HepG2 (cell line): ENCODE results near the gene FRAS1. TPM values are rescaled to one million over a fixed set of nuclear protein-coding genes. Genes with fewer than 3 reads are reported as not detected.

Experiments used
- DMAP1 ChIP-seq: IDR thresholded peaks from 2 replicates; pipeline ENCODE4 v1.6.1; 2016
- KDM2A ChIP-seq: sonication (generic); formaldehyde crosslinking; IDR thresholded peaks from 2 replicates; pipeline ENCODE4 v1.4.0; 2020; ENCODE audit warnings: low read depth, missing genetic modification reagents, borderline replicate concordance
- KLF12 ChIP-seq: sonication (generic); formaldehyde crosslinking; IDR thresholded peaks from 2 replicates; pipeline ENCODE4 v1.4.0; 2020; ENCODE audit warnings: missing genetic modification reagents, borderline replicate concordance
- NFE2L2 ChIP-seq: fragments of 150-350 bp; IDR thresholded peaks from 2 replicates; pipeline ENCODE4 v1.6.1; 2014; ENCODE audit warnings: low read length
- POLR2G ChIP-seq: fragments of 200-400 bp; formaldehyde crosslinking; IDR thresholded peaks from 2 replicates; pipeline ENCODE4 v1.6.1; 2018; ENCODE audit warnings: mild to moderate bottlenecking, low read depth, low read length, moderate library complexity
- ZFP90 ChIP-seq: sonication (generic); formaldehyde crosslinking; IDR thresholded peaks from 2 replicates; pipeline ENCODE4 v1.8.0; 2022; ENCODE audit warnings: missing genetic modification reagents, mild to moderate bottlenecking, inconsistent platforms, borderline replicate concordance
- ZKSCAN5 ChIP-seq: sonication (generic); formaldehyde crosslinking; IDR thresholded peaks from 2 replicates; pipeline ENCODE4 v1.5.1; 2020; ENCODE audit warnings: mild to moderate bottlenecking, missing genetic modification reagents
- ZNF280B ChIP-seq: sonication (generic); formaldehyde crosslinking; IDR thresholded peaks from 2 replicates; pipeline ENCODE4 v1.5.0; 2020; ENCODE audit warnings: missing genetic modification reagents, mild to moderate bottlenecking, borderline replicate concordance
- ZNF329 ChIP-seq: sonication (generic); formaldehyde crosslinking; IDR thresholded peaks from 2 replicates; pipeline ENCODE4 v1.9.0; 2021; ENCODE audit warnings: low read depth, mild to moderate bottlenecking, missing genetic modification reagents
- ZNF468 ChIP-seq: sonication (generic); formaldehyde crosslinking; IDR thresholded peaks from 2 replicates; pipeline ENCODE4 v1.8.0; 2022; ENCODE audit warnings: mild to moderate bottlenecking, moderate library complexity, missing genetic modification reagents
- ZNF496 ChIP-seq: sonication (generic); formaldehyde crosslinking; IDR thresholded peaks from 2 replicates; pipeline ENCODE4 v1.8.1; 2023; ENCODE audit warnings: mild to moderate bottlenecking, moderate library complexity, missing genetic modification reagents; ENCODE audit not compliant: insufficient replicate concordance
- ZNF501 ChIP-seq: sonication (generic); formaldehyde crosslinking; IDR thresholded peaks from 2 replicates; pipeline ENCODE4 v1.5.1; 2020; ENCODE audit warnings: mild to moderate bottlenecking, moderate library complexity, missing genetic modification reagents
- ZSCAN21 ChIP-seq: sonication (generic); formaldehyde crosslinking; IDR thresholded peaks from 2 replicates; pipeline ENCODE4 v1.8.0; 2022; ENCODE audit warnings: mild to moderate bottlenecking, missing genetic modification reagents, moderate library complexity, borderline replicate concordance
- polyA plus RNA-seq, 8 experiments: library from polyadenylated mRNA; depleted of rRNA in 3 of 8; stranded (reverse) in 7 of 8; unstranded in 1 of 8; fragments of >200 nt; fragmentation: Illumina TruSeq in 4 of 8; extraction: Trizol in 4 of 8; gene quantifications; 2 replicates each; pipeline versions ENCODE4 v1.2.1 to v1.2.3, GENCODE V29; 2011 to 2016; ENCODE audit warnings: low read depth in 4 of 8, missing spikeins in 1 of 8, mixed read lengths in 1 of 8; ENCODE audit not compliant: insufficient read depth in 1 of 8
- total RNA-seq, 5 experiments: library from RNA; depleted of rRNA; stranded (reverse); fragments of >200 nt; fragmentation: Illumina TruSeq; extraction: Trizol; gene quantifications; 2 replicates each; pipeline ENCODE4 v1.2.3, GENCODE V29; 2016; ENCODE audit warnings: low read depth in 1 of 5
- TF ChIP-seq, protein P1 (sequence below), 2 experiments: fragments of 450-650 bp in 1 of 2; sonication (generic) in 1 of 2; formaldehyde crosslinking in 1 of 2; IDR thresholded peaks; 2 replicates each; pipeline versions ENCODE4 v1.6.1 to v1.8.0; 2016 to 2022; ENCODE audit warnings: antibody characterized with exemption in 1 of 2, mild to moderate bottlenecking in 1 of 2, missing genetic modification reagents in 1 of 2
- TF ChIP-seq, protein P2 (sequence below): sonication (generic); formaldehyde crosslinking; IDR thresholded peaks from 2 replicates; pipeline ENCODE4 v1.9.0; 2022; ENCODE audit warnings: low read depth, missing genetic modification reagents

FRAS1 gene
- total and polyA plus RNA-seq, 2 of the 13 experiments (the other 11 are each of a cell fraction or from before 2014, with no cell fraction given), result 22.5 to 31.6 TPM

DNA sequence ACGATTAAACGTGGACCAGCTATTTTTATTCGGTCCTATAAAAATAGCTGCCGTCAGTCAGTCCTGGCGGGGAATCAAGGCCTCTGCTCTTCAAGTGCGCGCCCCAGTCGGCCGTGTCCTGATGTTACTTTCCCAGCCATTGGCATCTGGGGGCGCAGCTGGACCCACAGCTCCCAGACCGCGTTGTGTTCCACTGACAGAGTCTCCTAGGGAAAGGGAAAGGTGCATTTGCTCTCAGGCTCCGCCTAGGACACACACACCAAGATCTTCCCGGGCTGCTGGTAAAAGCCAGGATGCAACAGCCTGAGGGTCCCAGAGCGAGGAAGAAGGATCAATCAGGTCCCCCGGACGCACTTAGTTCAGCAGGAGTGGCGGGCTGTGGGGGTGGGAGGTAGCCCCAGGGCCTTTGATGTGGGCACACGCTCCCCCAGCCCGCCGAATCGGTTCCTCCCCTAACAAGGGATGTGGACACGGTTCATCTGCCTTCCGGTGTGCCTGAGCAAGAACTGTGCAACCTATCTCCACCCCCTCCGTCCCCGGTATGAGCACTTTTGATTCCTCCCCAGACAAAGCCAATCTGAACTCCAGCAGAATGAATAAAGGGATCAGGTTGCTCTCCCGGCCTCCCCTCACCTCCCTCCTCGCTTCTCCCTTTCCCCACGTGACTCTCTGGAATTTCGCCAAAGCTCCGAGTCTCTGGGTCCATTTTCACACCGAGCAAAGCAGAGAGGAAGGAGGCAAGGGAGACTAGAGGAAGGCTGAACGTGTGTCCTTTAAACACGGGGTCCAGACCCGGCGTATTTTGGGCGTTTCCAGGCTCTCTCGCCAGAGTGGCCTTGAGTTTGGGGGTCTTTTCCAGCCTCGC lies 626 bp upstream of the FRAS1 start (continued):
- TF ChIP-seq, protein P1, sequence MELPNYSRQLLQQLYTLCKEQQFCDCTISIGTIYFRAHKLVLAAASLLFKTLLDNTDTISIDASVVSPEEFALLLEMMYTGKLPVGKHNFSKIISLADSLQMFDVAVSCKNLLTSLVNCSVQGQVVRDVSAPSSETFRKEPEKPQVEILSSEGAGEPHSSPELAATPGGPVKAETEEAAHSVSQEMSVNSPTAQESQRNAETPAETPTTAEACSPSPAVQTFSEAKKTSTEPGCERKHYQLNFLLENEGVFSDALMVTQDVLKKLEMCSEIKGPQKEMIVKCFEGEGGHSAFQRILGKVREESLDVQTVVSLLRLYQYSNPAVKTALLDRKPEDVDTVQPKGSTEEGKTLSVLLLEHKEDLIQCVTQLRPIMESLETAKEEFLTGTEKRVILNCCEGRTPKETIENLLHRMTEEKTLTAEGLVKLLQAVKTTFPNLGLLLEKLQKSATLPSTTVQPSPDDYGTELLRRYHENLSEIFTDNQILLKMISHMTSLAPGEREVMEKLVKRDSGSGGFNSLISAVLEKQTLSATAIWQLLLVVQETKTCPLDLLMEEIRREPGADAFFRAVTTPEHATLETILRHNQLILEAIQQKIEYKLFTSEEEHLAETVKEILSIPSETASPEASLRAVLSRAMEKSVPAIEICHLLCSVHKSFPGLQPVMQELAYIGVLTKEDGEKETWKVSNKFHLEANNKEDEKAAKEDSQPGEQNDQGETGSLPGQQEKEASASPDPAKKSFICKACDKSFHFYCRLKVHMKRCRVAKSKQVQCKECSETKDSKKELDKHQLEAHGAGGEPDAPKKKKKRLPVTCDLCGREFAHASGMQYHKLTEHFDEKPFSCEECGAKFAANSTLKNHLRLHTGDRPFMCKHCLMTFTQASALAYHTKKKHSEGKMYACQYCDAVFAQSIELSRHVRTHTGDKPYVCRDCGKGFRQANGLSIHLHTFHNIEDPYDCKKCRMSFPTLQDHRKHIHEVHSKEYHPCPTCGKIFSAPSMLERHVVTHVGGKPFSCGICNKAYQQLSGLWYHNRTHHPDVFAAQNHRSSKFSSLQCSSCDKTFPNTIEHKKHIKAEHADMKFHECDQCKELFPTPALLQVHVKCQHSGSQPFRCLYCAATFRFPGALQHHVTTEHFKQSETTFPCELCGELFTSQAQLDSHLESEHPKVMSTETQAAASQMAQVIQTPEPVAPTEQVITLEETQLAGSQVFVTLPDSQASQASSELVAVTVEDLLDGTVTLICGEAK (IDR thresholded peaks at IDR 0.05), result no peak
- TF ChIP-seq, protein P1 (CRISPR knock-in tag; IDR thresholded peaks at IDR 0.05), result no peak; the same call in 1 of the 2 replicates
- 0 out of 2 replicates have a peak, but pooled peaks have one; percentile 32 for TF ChIP-seq ZFP90 (CRISPR knock-in tag)
- TF ChIP-seq ZNF280B (CRISPR knock-in tag), result no peak
- peak; percentile 69 for TF ChIP-seq ZNF501
- TF ChIP-seq POLR2G, result peak; percentile 83
- TF ChIP-seq ZSCAN21 (CRISPR knock-in tag), result no peak
- TF ChIP-seq DMAP1 (CRISPR knock-in tag), result peak; percentile 75; the same call in 1 of the 2 replicates
- TF ChIP-seq, protein P2, sequence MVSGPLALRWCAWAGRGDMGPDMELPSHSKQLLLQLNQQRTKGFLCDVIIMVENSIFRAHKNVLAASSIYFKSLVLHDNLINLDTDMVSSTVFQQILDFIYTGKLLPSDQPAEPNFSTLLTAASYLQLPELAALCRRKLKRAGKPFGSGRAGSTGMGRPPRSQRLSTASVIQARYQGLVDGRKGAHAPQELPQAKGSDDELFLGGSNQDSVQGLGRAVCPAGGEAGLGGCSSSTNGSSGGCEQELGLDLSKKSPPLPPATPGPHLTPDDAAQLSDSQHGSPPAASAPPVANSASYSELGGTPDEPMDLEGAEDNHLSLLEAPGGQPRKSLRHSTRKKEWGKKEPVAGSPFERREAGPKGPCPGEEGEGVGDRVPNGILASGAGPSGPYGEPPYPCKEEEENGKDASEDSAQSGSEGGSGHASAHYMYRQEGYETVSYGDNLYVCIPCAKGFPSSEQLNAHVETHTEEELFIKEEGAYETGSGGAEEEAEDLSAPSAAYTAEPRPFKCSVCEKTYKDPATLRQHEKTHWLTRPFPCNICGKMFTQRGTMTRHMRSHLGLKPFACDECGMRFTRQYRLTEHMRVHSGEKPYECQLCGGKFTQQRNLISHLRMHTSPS, result 0 out of 2 replicates have a peak, but pooled peaks have one; percentile 21
- TF ChIP-seq ZKSCAN5 (CRISPR knock-in tag), result peak; percentile 33; the same call in 1 of the 2 replicates
- TF ChIP-seq NFE2L2, result no peak
- TF ChIP-seq ZNF496 (CRISPR knock-in tag), result no peak
- TF ChIP-seq KLF12 (CRISPR knock-in tag), result peak; percentile 60; the same call in 1 of the 2 replicates
- TF ChIP-seq ZNF329, result no peak
- peak; percentile 20; the same call in 1 of the 2 replicates for TF ChIP-seq KDM2A
- no peak for TF ChIP-seq ZNF468 (CRISPR knock-in tag)
